GM12872 (cell line): Measurements from ENCODE around the gene EIF2S2.

Experiments used
- CTCF ChIP-seq: IDR thresholded peaks from 3 replicates; pipeline ENCODE4 v1.5.1; 2011; ENCODE audit warnings: low read depth, mild to moderate bottlenecking, low read length, moderate library complexity; ENCODE audit not compliant: insufficient read depth

The EIF2S2 gene

GRCh38 chr20:34076952-34077351 lies 35.1 kb downstream of the EIF2S2 start:
- TF ChIP-seq CTCF = no peak

GRCh38 chr20:34075647-34076046 lies 36.4 kb downstream of the EIF2S2 start:
- no peak for TF ChIP-seq CTCF

GRCh38 chr20:34074101-34074760 lies 37.8 kb downstream of the EIF2S2 start:
- no peak for TF ChIP-seq CTCF

- TF ChIP-seq CTCF = no peak
These were observed 39.3 kb downstream of the EIF2S2 start for GRCh38 chr20:34072778-34073177.

GRCh38 chr20:34072076-34072475 lies 40.0 kb downstream of the EIF2S2 start:
- TF ChIP-seq CTCF = no peak

GRCh38 chr20:34070859-34071258 lies 41.2 kb downstream of the EIF2S2 start:
- no peak for TF ChIP-seq CTCF

GRCh38 chr20:34070079-34070439 lies 42.0 kb downstream of the EIF2S2 start:
- no peak for TF ChIP-seq CTCF
